ENCODE measurements around the gene TAC4.

TAC4 gene

DNA sequence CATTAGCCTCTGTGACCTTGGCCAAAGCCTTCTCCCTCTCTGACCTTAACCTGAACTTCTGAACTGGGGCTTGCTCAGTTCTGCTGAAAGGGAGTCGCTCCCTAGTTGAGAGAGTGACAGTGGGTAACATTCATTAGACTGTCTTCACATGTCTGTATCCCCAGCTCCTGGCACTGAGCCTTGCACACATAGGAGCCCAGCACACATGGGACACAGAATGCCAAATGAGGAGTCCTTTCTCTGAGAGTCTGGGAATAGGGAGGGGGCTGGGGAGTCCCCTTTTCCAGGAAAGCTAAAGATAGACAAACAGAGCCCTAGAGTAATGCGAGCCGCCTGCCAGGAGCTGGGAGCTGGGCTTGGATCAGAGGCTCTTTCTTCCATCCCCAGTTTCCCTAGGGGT lies 2.5 kb downstream of the TAC4 start:
- H3K9ac ChIP-seq (ENCODE audit: low read depth in 1 of 2, low read length in 2 of 2): no peak overlapping the region
- H3K36me3 ChIP-seq (ENCODE audit: control insufficient read depth in 2 of 2, insufficient read depth in 2 of 2, low read length in 2 of 2): peaks cover 0 to 2% of the 10 kb centered on the region in 2 donors
- H3K4me3 ChIP-seq (ENCODE audit: low read length in 2 of 2): no peak overlapping the region
- no peak overlapping the region for H3K27ac ChIP-seq (ENCODE audit: low read depth in 2 of 2, low read length in 2 of 2)
- peaks cover under 1 to 2% of the 10 kb centered on the region in 2 donors for H3K27me3 ChIP-seq (ENCODE audit: control insufficient read depth in 2 of 2, insufficient read depth in 2 of 2, low read length in 2 of 2)
- no peaks in the 10 kb centered on the region for H3K4me1 ChIP-seq (ENCODE audit: control insufficient read depth in 2 of 2, insufficient read depth in 2 of 2, low read length in 2 of 2)
- no peaks in the 10 kb centered on the region for H3K9me3 ChIP-seq (ENCODE audit: control insufficient read depth in 2 of 2, low read length in 2 of 2)

- peaks cover 0 to 2% of the 10 kb centered on the region in 2 donors for H3K36me3 ChIP-seq (ENCODE audit: control insufficient read depth in 2 of 2, insufficient read depth in 2 of 2, low read length in 2 of 2)
- H3K27me3 ChIP-seq (ENCODE audit: control insufficient read depth in 2 of 2, insufficient read depth in 2 of 2, low read length in 2 of 2): no peaks in the 10 kb centered on the region
- H3K4me3 ChIP-seq (ENCODE audit: low read length in 2 of 2): no peak overlapping the region
- no peak overlapping the region for H3K9ac ChIP-seq (ENCODE audit: low read depth in 1 of 2, low read length in 2 of 2)
- no peaks in the 10 kb centered on the region for H3K4me1 ChIP-seq (ENCODE audit: control insufficient read depth in 2 of 2, insufficient read depth in 2 of 2, low read length in 2 of 2)
- no peaks in the 10 kb centered on the region for H3K9me3 ChIP-seq (ENCODE audit: control insufficient read depth in 2 of 2, low read length in 2 of 2)
- no peak overlapping the region for H3K27ac ChIP-seq (ENCODE audit: low read depth in 2 of 2, low read length in 2 of 2)
These were observed 4.0 kb downstream of the TAC4 start for GRCh38 chr17:49843774-49844350.

DNA sequence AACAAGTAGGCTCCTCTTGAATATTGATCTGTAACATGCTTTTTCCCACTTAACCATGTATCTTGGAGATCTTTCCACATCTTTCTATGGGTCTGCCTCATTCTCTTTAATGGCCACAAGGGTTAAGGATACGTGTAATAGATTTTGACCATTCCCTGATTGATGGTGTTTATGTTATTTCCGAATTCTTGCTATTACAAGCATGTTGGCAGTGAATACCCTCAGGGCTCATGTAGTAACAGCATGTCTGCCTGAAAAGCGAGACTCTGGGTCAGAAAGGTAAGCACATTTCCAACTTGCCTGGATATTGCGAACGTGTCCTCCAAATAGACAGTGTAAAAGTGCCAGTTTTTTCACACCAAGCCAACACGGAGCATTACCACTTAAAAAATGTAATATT lies 5.0 kb downstream of the TAC4 start:
- H3K9ac ChIP-seq (ENCODE audit: low read depth in 1 of 2, low read length in 2 of 2): no peak overlapping the region
- no peaks in the 10 kb centered on the region for H3K4me1 ChIP-seq (ENCODE audit: control insufficient read depth in 2 of 2, insufficient read depth in 2 of 2, low read length in 2 of 2)
- no peaks in the 10 kb centered on the region for H3K9me3 ChIP-seq (ENCODE audit: control insufficient read depth in 2 of 2, low read length in 2 of 2)
- H3K36me3 ChIP-seq (ENCODE audit: control insufficient read depth in 2 of 2, insufficient read depth in 2 of 2, low read length in 2 of 2): peaks cover 0 to 2% of the 10 kb centered on the region in 2 donors
- H3K27me3 ChIP-seq (ENCODE audit: control insufficient read depth in 2 of 2, insufficient read depth in 2 of 2, low read length in 2 of 2): no peaks in the 10 kb centered on the region
- no peak overlapping the region for H3K4me3 ChIP-seq (ENCODE audit: low read length in 2 of 2)
- no peak overlapping the region for H3K27ac ChIP-seq (ENCODE audit: low read depth in 2 of 2, low read length in 2 of 2)

DNA sequence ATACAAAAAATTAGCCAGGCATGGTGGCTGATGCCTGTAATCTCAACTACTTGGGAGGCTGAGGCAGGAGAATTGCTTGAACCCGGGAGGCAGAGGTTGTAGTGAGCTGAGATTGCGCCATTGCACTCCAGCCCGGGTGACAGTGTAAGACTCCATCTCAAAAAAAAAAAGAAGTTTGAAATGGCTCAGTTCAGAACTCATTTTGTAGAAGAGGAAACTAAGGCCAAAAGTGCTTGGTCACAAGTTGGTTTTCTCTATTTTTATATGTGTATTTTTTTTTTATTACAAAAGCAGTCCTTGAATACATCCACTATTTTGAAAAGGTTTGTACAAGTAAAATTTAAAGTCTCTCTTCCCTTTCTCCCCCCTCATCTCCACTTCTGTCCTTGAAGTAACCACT lies 5.5 kb downstream of the TAC4 start:
- Histone ChIP-seq H3K9me3 (ENCODE audit: control insufficient read depth in 2 of 2, low read length in 2 of 2) (no peaks in the 10 kb centered on the region), H3K27me3 (ENCODE audit: control insufficient read depth in 2 of 2, insufficient read depth in 2 of 2, low read length in 2 of 2) (no peaks in the 10 kb centered on the region), H3K4me3 (ENCODE audit: low read length in 2 of 2) (no peak overlapping the region), H3K27ac (ENCODE audit: low read depth in 2 of 2, low read length in 2 of 2) (no peak overlapping the region), H3K36me3 (ENCODE audit: control insufficient read depth in 2 of 2, insufficient read depth in 2 of 2, low read length in 2 of 2) (peaks cover 0 to 2% of the 10 kb centered on the region in 2 donors), H3K9ac (ENCODE audit: low read depth in 1 of 2, low read length in 2 of 2) (no peak overlapping the region), H3K4me1 (ENCODE audit: control insufficient read depth in 2 of 2, insufficient read depth in 2 of 2, low read length in 2 of 2) (no peaks in the 10 kb centered on the region)

DNA sequence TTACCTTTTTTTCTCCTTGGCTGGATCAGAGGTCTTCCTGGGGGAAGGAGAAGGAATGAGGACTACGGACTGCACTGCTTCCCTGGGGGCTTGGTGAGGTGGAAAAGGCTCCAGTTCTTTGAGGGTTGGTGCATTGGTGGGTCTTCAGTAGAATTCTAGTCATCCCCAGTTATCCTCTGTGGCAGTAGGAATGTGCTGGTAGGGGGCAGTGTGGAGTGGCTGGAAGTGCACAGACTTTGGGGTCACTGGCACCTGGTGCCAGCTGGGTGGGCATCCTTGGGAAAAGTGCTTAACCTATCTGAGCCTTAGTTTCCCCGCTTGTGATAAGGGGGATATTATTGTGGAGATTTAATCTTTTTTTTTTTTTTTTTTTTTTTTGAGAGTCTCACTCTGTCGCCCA lies 6.3 kb downstream of the TAC4 start:
- peaks cover 3 to 5% of the 10 kb centered on the region in 2 donors for H3K4me1 ChIP-seq (ENCODE audit: control insufficient read depth in 2 of 2, insufficient read depth in 2 of 2, low read length in 2 of 2)
- H3K9me3 ChIP-seq (ENCODE audit: control insufficient read depth in 2 of 2, low read length in 2 of 2): no peaks in the 10 kb centered on the region
- H3K4me3 ChIP-seq (ENCODE audit: low read length in 2 of 2): no peak overlapping the region
- H3K27me3 ChIP-seq (ENCODE audit: control insufficient read depth in 2 of 2, insufficient read depth in 2 of 2, low read length in 2 of 2): no peaks in the 10 kb centered on the region
- H3K27ac ChIP-seq (ENCODE audit: low read depth in 2 of 2, low read length in 2 of 2): no peak overlapping the region
- no peak overlapping the region for H3K9ac ChIP-seq (ENCODE audit: low read depth in 1 of 2, low read length in 2 of 2)
- peaks cover 0 to 2% of the 10 kb centered on the region in 2 donors for H3K36me3 ChIP-seq (ENCODE audit: control insufficient read depth in 2 of 2, insufficient read depth in 2 of 2, low read length in 2 of 2)

GRCh38 chr17:49839455-49839854 lies 8.4 kb downstream of the TAC4 start:
- H3K27ac ChIP-seq (ENCODE audit: low read depth in 2 of 2, low read length in 2 of 2): no peak overlapping the region
- no peaks in the 10 kb centered on the region for H3K27me3 ChIP-seq (ENCODE audit: control insufficient read depth in 2 of 2, insufficient read depth in 2 of 2, low read length in 2 of 2)
- H3K4me3 ChIP-seq (ENCODE audit: low read length in 2 of 2): no peak overlapping the region
- H3K9me3 ChIP-seq (ENCODE audit: control insufficient read depth in 2 of 2, low read length in 2 of 2): no peaks in the 10 kb centered on the region
- H3K36me3 ChIP-seq (ENCODE audit: control insufficient read depth in 2 of 2, insufficient read depth in 2 of 2, low read length in 2 of 2): peaks cover 0 to under 1% of the 10 kb centered on the region in 2 donors
- H3K9ac ChIP-seq (ENCODE audit: low read depth in 1 of 2, low read length in 2 of 2): no peak overlapping the region
- peaks cover 3 to 19% of the 10 kb centered on the region in 2 donors for H3K4me1 ChIP-seq (ENCODE audit: control insufficient read depth in 2 of 2, insufficient read depth in 2 of 2, low read length in 2 of 2)

- Histone ChIP-seq H3K36me3 (ENCODE audit: control insufficient read depth in 2 of 2, insufficient read depth in 2 of 2, low read length in 2 of 2) (peaks cover 18 to 19% of the 10 kb centered on the region in 2 donors), H3K4me1 (ENCODE audit: control insufficient read depth in 2 of 2, insufficient read depth in 2 of 2, low read length in 2 of 2) (peaks cover 3 to 22% of the 10 kb centered on the region in 2 donors), H3K9me3 (ENCODE audit: control insufficient read depth in 2 of 2, low read length in 2 of 2) (no peaks in the 10 kb centered on the region), H3K4me3 (ENCODE audit: low read length in 2 of 2) (no peak overlapping the region), H3K27me3 (ENCODE audit: control insufficient read depth in 2 of 2, insufficient read depth in 2 of 2, low read length in 2 of 2) (no peaks in the 10 kb centered on the region), H3K9ac (ENCODE audit: low read depth in 1 of 2, low read length in 2 of 2) (no peak overlapping the region), H3K27ac (ENCODE audit: low read depth in 2 of 2, low read length in 2 of 2) (no peak overlapping the region)
These were observed 11.5 kb downstream of the TAC4 start for GRCh38 chr17:49836111-49837030.

- no peak overlapping the region for H3K9ac ChIP-seq (ENCODE audit: low read depth in 1 of 2, low read length in 2 of 2)
- no peak overlapping the region for H3K4me3 ChIP-seq (ENCODE audit: low read length in 2 of 2)
- no peaks in the 10 kb centered on the region for H3K9me3 ChIP-seq (ENCODE audit: control insufficient read depth in 2 of 2, low read length in 2 of 2)
- H3K4me1 ChIP-seq (ENCODE audit: control insufficient read depth in 2 of 2, insufficient read depth in 2 of 2, low read length in 2 of 2): peaks cover 3 to 22% of the 10 kb centered on the region in 2 donors
- H3K36me3 ChIP-seq (ENCODE audit: control insufficient read depth in 2 of 2, insufficient read depth in 2 of 2, low read length in 2 of 2): peaks cover 20 to 24% of the 10 kb centered on the region in 2 donors
- no peak overlapping the region for H3K27ac ChIP-seq (ENCODE audit: low read depth in 2 of 2, low read length in 2 of 2)
- no peaks in the 10 kb centered on the region for H3K27me3 ChIP-seq (ENCODE audit: control insufficient read depth in 2 of 2, insufficient read depth in 2 of 2, low read length in 2 of 2)
These were observed 12.4 kb downstream of the TAC4 start for GRCh38 chr17:49835472-49835871.

DNA sequence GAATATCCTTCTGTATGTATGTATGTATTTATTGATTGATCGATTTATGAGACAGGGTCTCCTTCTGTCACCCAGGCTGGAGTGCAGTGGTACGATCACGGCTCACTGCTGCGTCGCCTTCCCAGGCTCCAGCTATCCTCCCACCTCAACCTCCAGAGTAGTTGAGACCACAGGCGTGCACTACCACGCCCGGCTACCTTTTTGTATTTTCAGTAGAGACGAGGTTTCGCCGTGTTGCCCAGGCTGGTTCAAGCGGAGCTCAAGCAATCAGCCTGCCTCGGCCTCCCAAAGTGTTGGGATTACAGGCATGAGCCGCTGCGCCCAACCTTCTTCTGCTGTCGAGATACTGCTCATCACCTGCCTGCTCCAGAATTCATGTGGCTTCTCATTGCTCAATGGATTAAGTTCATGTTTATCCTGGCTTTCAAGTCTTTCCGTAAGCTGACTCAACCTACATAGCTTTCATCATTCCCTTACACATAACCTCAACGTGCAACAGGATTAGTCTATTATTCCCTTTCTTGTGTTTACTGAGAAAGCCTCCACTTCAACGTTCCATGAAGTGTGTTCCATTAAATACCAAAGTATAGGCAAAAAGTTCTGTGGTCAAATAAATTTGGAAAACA lies 13.6 kb downstream of the TAC4 start:
- Histone ChIP-seq H3K27ac (ENCODE audit: low read depth in 2 of 2, low read length in 2 of 2) (no peak overlapping the region), H3K27me3 (ENCODE audit: control insufficient read depth in 2 of 2, insufficient read depth in 2 of 2, low read length in 2 of 2) (no peaks in the 10 kb centered on the region), H3K9ac (ENCODE audit: low read depth in 1 of 2, low read length in 2 of 2) (no peak overlapping the region), H3K36me3 (ENCODE audit: control insufficient read depth in 2 of 2, insufficient read depth in 2 of 2, low read length in 2 of 2) (peaks cover 23 to 28% of the 10 kb centered on the region in 2 donors), H3K4me1 (ENCODE audit: control insufficient read depth in 2 of 2, insufficient read depth in 2 of 2, low read length in 2 of 2) (peaks cover 3 to 22% of the 10 kb centered on the region in 2 donors), H3K4me3 (ENCODE audit: low read length in 2 of 2) (no peak overlapping the region), H3K9me3 (ENCODE audit: control insufficient read depth in 2 of 2, low read length in 2 of 2) (no peaks in the 10 kb centered on the region)
